A673 (cell line): ENCODE data around the gene LRRC42. TPM values are rescaled to one million over a fixed set of nuclear protein-coding genes. Genes with fewer than 3 reads are reported as not detected.

Experiments
- BruUV-seq: library from RNA; stranded (reverse); fragments of 400-500 nt; replicated peaks from 2 replicates; lab custom pipeline; 2021; lab: Mats Ljungman, UMichigan
- CTCF ChIA-PET: fragments of 300-600 bp; sonication (Branson Sonifier 250); formaldehyde crosslinking; loops from one replicate; lab custom pipeline; 2022; ENCODE audit warnings: antibody characterized with exemption; lab: Charles Lee
- POLR2A ChIA-PET: fragments of 300-600 bp; sonication (Branson Sonifier 250); formaldehyde crosslinking; loops from one replicate; lab custom pipeline; 2022; ENCODE audit warnings: antibody characterized with exemption; ENCODE audit not compliant: low non-redundant PET; lab: Charles Lee
- DNase-seq: peaks from one replicate; pipeline ENCODE4 v3.0.0-alpha.2; 2015; ENCODE audit warnings: low spot score
- H3K27ac ChIP-seq: fragments of 200-600 bp; sonication (generic); 2 replicates; pipeline ENCODE4 v1.5.1; 2016; ENCODE audit warnings: mixed run types, low read depth, mild to moderate bottlenecking, mixed read lengths, antibody characterized with exemption, low read length; ENCODE audit not compliant: poor library complexity, severe bottlenecking
- H3K27me3 ChIP-seq: fragments of 200-600 bp; sonication (generic); replicated peaks from 2 replicates; pipeline ENCODE4 v1.6.1; 2017; ENCODE audit warnings: mixed run types, low read depth, mild to moderate bottlenecking, mixed read lengths, antibody characterized with exemption, low read length; ENCODE audit not compliant: insufficient read depth, poor library complexity
- H3K36me3 ChIP-seq: fragments of 200-600 bp; sonication (generic); 2 replicates; pipeline ENCODE4 v1.6.1; 2016; ENCODE audit warnings: mixed run types, mild to moderate bottlenecking, mixed read lengths, antibody characterized with exemption, low read length; ENCODE audit not compliant: insufficient read depth, poor library complexity, severe bottlenecking
- H3K4me1 ChIP-seq: fragments of 200-600 bp; sonication (generic); 2 replicates; pipeline ENCODE4 v1.6.1; 2017; ENCODE audit warnings: mixed run types, mild to moderate bottlenecking, mixed read lengths, antibody characterized with exemption, low read length; ENCODE audit not compliant: insufficient read depth, poor library complexity, severe bottlenecking
- H3K4me3 ChIP-seq: fragments of 200-600 bp; sonication (generic); 2 replicates; pipeline ENCODE4 v1.5.1; 2016; ENCODE audit warnings: low read depth, mixed run types, mild to moderate bottlenecking, mixed read lengths, low read length; ENCODE audit not compliant: poor library complexity, severe bottlenecking
- H3K9me3 ChIP-seq: fragments of 200-600 bp; sonication (generic); 2 replicates; pipeline ENCODE4 v1.6.1; 2016; ENCODE audit warnings: mixed run types, low read depth, mild to moderate bottlenecking, mixed read lengths, antibody characterized with exemption, low read length; ENCODE audit not compliant: poor library complexity, severe bottlenecking
- EZH2 ChIP-seq: fragments of 200-600 bp; sonication (generic); IDR thresholded peaks from 2 replicates; pipeline ENCODE4 v1.6.1; 2017; ENCODE audit warnings: borderline replicate concordance, low read depth, mild to moderate bottlenecking, mixed read lengths, antibody characterized with exemption, low read length; ENCODE audit not compliant: poor library complexity, severe bottlenecking
- intact Hi-C: fragments of 100-400 bp; cut with micrococcal nuclease; formaldehyde crosslinking; loops from one replicate; pipeline ENCODE4 v1.10.0; 2022; ENCODE audit not compliant: unreplicated experiment
- total RNA-seq: library from RNA; stranded (reverse); gene quantifications from 2 replicates; pipeline ENCODE4 v1.2.3, GENCODE V29; 2021
- TF ChIP-seq, protein P1 (sequence below): fragments of 300-800, 200-600 bp; sonication (generic); conservative IDR thresholded peaks from 2 replicates; pipeline ENCODE4 v1.5.1; 2017; ENCODE audit warnings: low read depth, mild to moderate bottlenecking, antibody characterized with exemption, low read length, moderate library complexity, mixed read lengths

The LRRC42 gene
- total RNA-seq, 1 experiment from 2014 or later, result 25.8 TPM

DNA sequence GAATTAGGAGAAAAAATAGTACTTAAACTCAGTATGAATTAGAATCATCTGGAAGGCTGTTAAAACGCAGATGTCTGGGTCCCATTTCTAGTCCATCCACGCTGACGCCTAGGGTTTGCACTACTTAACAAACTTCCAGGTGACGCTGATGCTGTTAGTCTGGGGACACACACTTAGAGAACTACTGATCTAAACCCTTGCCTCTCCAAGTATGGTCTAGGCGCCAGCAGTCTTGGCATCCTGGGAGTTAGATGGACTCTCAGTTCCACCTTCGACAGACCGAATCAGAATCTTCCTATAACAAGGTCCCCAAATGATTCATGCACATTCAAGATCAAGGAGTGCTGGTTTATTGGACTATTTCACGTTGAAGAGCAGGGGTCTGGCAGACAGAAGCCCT is 40.6 kb upstream of the LRRC42 start:
- CTCF ChIA-PET, result no interaction called here
- intact Hi-C loops, result no loop called here
- no peaks in the 10 kb centered on the region for H3K27me3 ChIP-seq
- no peak for DNase-seq
- TF ChIP-seq, protein P1, sequence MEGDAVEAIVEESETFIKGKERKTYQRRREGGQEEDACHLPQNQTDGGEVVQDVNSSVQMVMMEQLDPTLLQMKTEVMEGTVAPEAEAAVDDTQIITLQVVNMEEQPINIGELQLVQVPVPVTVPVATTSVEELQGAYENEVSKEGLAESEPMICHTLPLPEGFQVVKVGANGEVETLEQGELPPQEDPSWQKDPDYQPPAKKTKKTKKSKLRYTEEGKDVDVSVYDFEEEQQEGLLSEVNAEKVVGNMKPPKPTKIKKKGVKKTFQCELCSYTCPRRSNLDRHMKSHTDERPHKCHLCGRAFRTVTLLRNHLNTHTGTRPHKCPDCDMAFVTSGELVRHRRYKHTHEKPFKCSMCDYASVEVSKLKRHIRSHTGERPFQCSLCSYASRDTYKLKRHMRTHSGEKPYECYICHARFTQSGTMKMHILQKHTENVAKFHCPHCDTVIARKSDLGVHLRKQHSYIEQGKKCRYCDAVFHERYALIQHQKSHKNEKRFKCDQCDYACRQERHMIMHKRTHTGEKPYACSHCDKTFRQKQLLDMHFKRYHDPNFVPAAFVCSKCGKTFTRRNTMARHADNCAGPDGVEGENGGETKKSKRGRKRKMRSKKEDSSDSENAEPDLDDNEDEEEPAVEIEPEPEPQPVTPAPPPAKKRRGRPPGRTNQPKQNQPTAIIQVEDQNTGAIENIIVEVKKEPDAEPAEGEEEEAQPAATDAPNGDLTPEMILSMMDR, result no peak
- no peak for TF ChIP-seq EZH2
- no peaks in the 10 kb centered on the region for H3K9me3 ChIP-seq
- no peak overlapping the region for H3K27ac ChIP-seq
- no peak overlapping the region for H3K4me3 ChIP-seq
- no peaks in the 10 kb centered on the region for H3K4me1 ChIP-seq
- H3K36me3 ChIP-seq, result no peaks in the 10 kb centered on the region
- BruUV-seq, result no TSS peak
- POLR2A ChIA-PET, result no interaction called here

DNA sequence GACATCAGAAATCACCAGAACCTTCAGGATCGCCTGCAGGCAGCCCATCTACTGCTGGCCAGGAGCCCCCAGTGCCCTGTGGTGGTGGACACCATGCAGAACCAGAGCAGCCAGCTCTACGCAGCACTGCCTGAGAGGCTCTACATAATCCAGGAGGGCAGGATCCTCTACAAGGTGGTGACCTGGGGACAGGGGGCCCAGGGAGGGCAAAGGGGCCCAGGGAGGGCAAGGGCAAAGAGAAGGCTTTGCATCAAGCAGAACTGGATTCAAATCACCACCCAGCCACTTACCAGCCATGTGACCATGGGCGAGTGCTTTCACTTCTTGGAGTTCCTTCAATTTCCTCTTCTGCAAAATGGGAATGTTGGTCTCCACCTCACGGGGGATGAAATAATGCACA is 40.0 kb upstream of the LRRC42 start:
- ChIA-PET CTCF (no interaction called here), POLR2A (no interaction called here)
- H3K4me1 ChIP-seq, result no peaks in the 10 kb centered on the region
- no peak overlapping the region for H3K27ac ChIP-seq
- no peaks in the 10 kb centered on the region for H3K36me3 ChIP-seq
- no peak overlapping the region for H3K4me3 ChIP-seq
- no peak for TF ChIP-seq EZH2
- TF ChIP-seq, protein P1, result no peak
- no peaks in the 10 kb centered on the region for H3K9me3 ChIP-seq
- H3K27me3 ChIP-seq, result no peaks in the 10 kb centered on the region
- BruUV-seq, result no TSS peak
- intact Hi-C loops, result no loop called here
- DNase-seq, result no peak

GRCh38 chr1:53909946-53910345 is 36.2 kb upstream of the LRRC42 start:
- H3K9me3 ChIP-seq, result no peaks in the 10 kb centered on the region
- no peak for DNase-seq
- no TSS peak for BruUV-seq
- TF ChIP-seq EZH2, result no peak
- TF ChIP-seq, protein P1, result no peak
- POLR2A ChIA-PET, result no interaction called here
- intact Hi-C loops, result no loop called here
- CTCF ChIA-PET, result no interaction called here
- no peaks in the 10 kb centered on the region for H3K36me3 ChIP-seq
- no peak overlapping the region for H3K27ac ChIP-seq
- H3K27me3 ChIP-seq, result no peaks in the 10 kb centered on the region
- no peak overlapping the region for H3K4me3 ChIP-seq
- H3K4me1 ChIP-seq, result no peaks in the 10 kb centered on the region
